ENCODE measurements around the gene CCDC17. TPM values are rescaled to one million over a fixed set of nuclear protein-coding genes. Genes with fewer than 3 reads are reported as not detected.
"Not testable (repeated sequence)": the region's sequence is repeated elsewhere in the genome, so short reads cannot be mapped to it uniquely, and the experiment has no call there.

Gene CCDC17
- total and polyA plus RNA-seq, 2 donors (not counting 1 experiment from before 2014, with no cell fraction given), result 0.09 to 0.99 TPM

DNA sequence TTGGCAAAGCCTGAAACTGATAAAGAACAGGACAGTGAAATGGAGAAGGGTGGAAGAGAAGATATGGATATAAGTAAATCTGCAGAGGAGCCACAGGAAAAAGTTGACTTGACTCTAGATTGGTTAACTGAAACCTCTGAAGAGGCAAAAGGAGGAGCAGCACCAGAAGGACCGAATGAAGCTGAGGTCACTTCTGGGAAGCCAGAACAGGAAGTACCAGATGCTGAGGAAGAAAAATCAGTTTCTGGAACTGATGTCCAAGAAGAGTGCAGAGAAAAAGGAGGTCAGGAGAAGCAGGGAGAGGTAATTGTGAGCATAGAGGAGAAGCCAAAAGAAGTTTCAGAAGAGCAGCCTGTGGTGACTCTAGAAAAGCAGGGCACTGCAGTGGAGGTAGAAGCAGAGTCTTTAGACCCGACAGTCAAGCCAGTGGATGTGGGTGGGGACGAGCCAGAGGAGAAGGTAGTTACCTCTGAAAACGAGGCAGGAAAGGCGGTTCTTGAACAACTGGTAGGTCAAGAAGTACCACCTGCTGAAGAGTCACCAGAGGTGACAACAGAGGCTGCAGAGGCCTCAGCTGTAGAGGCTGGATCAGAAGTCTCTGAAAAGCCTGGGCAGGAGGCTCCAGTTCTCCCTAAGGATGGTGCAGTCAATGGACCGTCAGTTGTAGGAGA, 16.3 kb downstream of the CCDC17 start:
- Histone ChIP-seq H2AFZ (ENCODE audit: low read length) (no peak overlapping the region), H3K9me3 (ENCODE audit: control insufficient read depth, insufficient read depth, low read depth, low read length) (no peaks in the 10 kb centered on the region), H3K4me3 (replicated peaks in 1 of 4; ENCODE audit: control extremely low read depth in 1 of 4, insufficient read depth in 1 of 4, low read depth in 3 of 4, low read length in 4 of 4) (no peak overlapping the region), H3K9ac (ENCODE audit: insufficient read depth, low read length) (no peak overlapping the region), H3K4me2 (ENCODE audit: extremely low read depth, insufficient read depth, low read length) (no peak overlapping the region), H3K27me3 (ENCODE audit: control insufficient read depth, insufficient read depth, low read length) (no peaks in the 10 kb centered on the region), H4K20me1 (ENCODE audit: control insufficient read depth, extremely low read depth, insufficient read depth, low read length) (no peaks in the 10 kb centered on the region), H3K79me2 (ENCODE audit: control insufficient read depth, insufficient read depth, low read length) (no peaks in the 10 kb centered on the region), H3K4me1 (ENCODE audit: control insufficient read depth, extremely low read depth, insufficient read depth, low read length) (no peaks in the 10 kb centered on the region), H3K27ac (ENCODE audit: insufficient read depth, low read length) (no peak overlapping the region), H3K36me3 (ENCODE audit: control insufficient read depth, insufficient read depth, low read length) (peaks cover 6% of the 10 kb centered on the region)
- TF ChIP-seq CTCF (conservative IDR thresholded peaks at IDR 0.05 in 1 of 2, IDR thresholded peaks at IDR 0.05 in 1 of 2; ENCODE audit: low read depth in 1 of 2, low read length in 2 of 2) (no peak), EZH2 (IDR thresholded peaks at IDR 0.05; ENCODE audit: low read length, missing control alignments) (no peak)
- DNase-seq (ENCODE audit: low read depth in 2 of 2), result no peak

- no peak overlapping the region for H3K4me2 ChIP-seq (ENCODE audit: extremely low read depth, insufficient read depth, low read length)
- peaks cover 3% of the 10 kb centered on the region for H3K36me3 ChIP-seq (ENCODE audit: control insufficient read depth, insufficient read depth, low read length)
- H3K27me3 ChIP-seq (ENCODE audit: control insufficient read depth, insufficient read depth, low read length), result no peaks in the 10 kb centered on the region
- H3K9me3 ChIP-seq (ENCODE audit: control insufficient read depth, insufficient read depth, low read depth, low read length), result no peaks in the 10 kb centered on the region
- no peak overlapping the region for H2AFZ ChIP-seq (ENCODE audit: low read length)
- peaks cover 6% of the 10 kb centered on the region for H3K79me2 ChIP-seq (ENCODE audit: control insufficient read depth, insufficient read depth, low read length)
- no peak for DNase-seq (ENCODE audit: low read depth in 2 of 2)
- H3K4me3 ChIP-seq (replicated peaks in 1 of 4; ENCODE audit: control extremely low read depth in 1 of 4, insufficient read depth in 1 of 4, low read depth in 3 of 4, low read length in 4 of 4), result no peak overlapping the region
- no peak overlapping the region for H3K9ac ChIP-seq (ENCODE audit: insufficient read depth, low read length)
- no peak overlapping the region for H3K27ac ChIP-seq (ENCODE audit: insufficient read depth, low read length)
- H3K4me1 ChIP-seq (ENCODE audit: control insufficient read depth, extremely low read depth, insufficient read depth, low read length), result no peaks in the 10 kb centered on the region
- no peak for TF ChIP-seq EZH2 (IDR thresholded peaks at IDR 0.05; ENCODE audit: low read length, missing control alignments)
- H4K20me1 ChIP-seq (ENCODE audit: control insufficient read depth, extremely low read depth, insufficient read depth, low read length), result no peaks in the 10 kb centered on the region
Observed at GRCh38 chr1:45604239-45604638, 19.6 kb downstream of the CCDC17 start.

DNA sequence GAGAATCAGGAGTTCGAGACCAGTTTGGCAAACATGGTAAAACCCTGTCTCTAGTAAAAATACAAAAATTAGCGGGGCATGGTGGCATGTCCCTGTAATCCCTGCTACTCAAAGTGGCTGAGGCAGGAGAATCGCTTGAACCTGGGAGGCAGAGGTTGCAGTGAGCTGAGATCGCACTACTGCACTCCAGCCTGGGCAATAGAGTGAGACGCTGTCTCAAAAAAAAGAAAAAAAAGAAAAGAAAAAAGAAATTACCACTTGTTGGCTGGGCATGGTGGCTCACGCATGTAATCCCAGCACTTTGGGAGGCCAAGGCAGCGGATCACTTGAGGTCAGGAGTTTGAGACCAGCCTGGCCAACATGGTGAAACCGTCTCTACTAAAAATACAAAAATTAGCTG, 27.1 kb downstream of the CCDC17 start:
- DNase-seq (ENCODE audit: low read depth in 2 of 2); H2AFZ ChIP-seq (ENCODE audit: low read length); H4K20me1 ChIP-seq (ENCODE audit: control insufficient read depth, extremely low read depth, insufficient read depth, low read length); H3K27me3 ChIP-seq (ENCODE audit: control insufficient read depth, insufficient read depth, low read length); H3K9me3 ChIP-seq (ENCODE audit: control insufficient read depth, insufficient read depth, low read depth, low read length); H3K27ac ChIP-seq (ENCODE audit: insufficient read depth, low read length); H3K4me2 ChIP-seq (ENCODE audit: extremely low read depth, insufficient read depth, low read length); H3K36me3 ChIP-seq (ENCODE audit: control insufficient read depth, insufficient read depth, low read length); H3K4me1 ChIP-seq (ENCODE audit: control insufficient read depth, extremely low read depth, insufficient read depth, low read length); H3K9ac ChIP-seq (ENCODE audit: insufficient read depth, low read length); H3K4me3 ChIP-seq (replicated peaks in 1 of 4; ENCODE audit: control extremely low read depth in 1 of 4, insufficient read depth in 1 of 4, low read depth in 3 of 4, low read length in 4 of 4): not testable (repeated sequence)
- H3K79me2 ChIP-seq (ENCODE audit: control insufficient read depth, insufficient read depth, low read length), result peaks cover 24% of the 10 kb centered on the region

- H3K36me3 ChIP-seq (ENCODE audit: control insufficient read depth, insufficient read depth, low read length), result peaks cover 2% of the 10 kb centered on the region
- H3K9ac ChIP-seq (ENCODE audit: insufficient read depth, low read length), result no peak overlapping the region
- H3K4me2 ChIP-seq (ENCODE audit: extremely low read depth, insufficient read depth, low read length), result no peak overlapping the region
- H3K4me3 ChIP-seq (replicated peaks in 1 of 4; ENCODE audit: control extremely low read depth in 1 of 4, insufficient read depth in 1 of 4, low read depth in 3 of 4, low read length in 4 of 4), result no peak overlapping the region
- no peak for DNase-seq (ENCODE audit: low read depth in 2 of 2)
- no peaks in the 10 kb centered on the region for H4K20me1 ChIP-seq (ENCODE audit: control insufficient read depth, extremely low read depth, insufficient read depth, low read length)
- H2AFZ ChIP-seq (ENCODE audit: low read length), result no peak overlapping the region
- H3K27ac ChIP-seq (ENCODE audit: insufficient read depth, low read length), result no peak overlapping the region
- H3K4me1 ChIP-seq (ENCODE audit: control insufficient read depth, extremely low read depth, insufficient read depth, low read length), result no peaks in the 10 kb centered on the region
- peaks cover 40% of the 10 kb centered on the region for H3K79me2 ChIP-seq (ENCODE audit: control insufficient read depth, insufficient read depth, low read length)
- no peaks in the 10 kb centered on the region for H3K9me3 ChIP-seq (ENCODE audit: control insufficient read depth, insufficient read depth, low read depth, low read length)
- no peaks in the 10 kb centered on the region for H3K27me3 ChIP-seq (ENCODE audit: control insufficient read depth, insufficient read depth, low read length)
- TF ChIP-seq EZH2 (IDR thresholded peaks at IDR 0.05; ENCODE audit: low read length, missing control alignments), result no peak
- TF ChIP-seq CTCF (conservative IDR thresholded peaks at IDR 0.05 in 1 of 2, IDR thresholded peaks at IDR 0.05 in 1 of 2; ENCODE audit: low read depth in 1 of 2, low read length in 2 of 2), result no peak
Observed at GRCh38 chr1:45594412-45594811, 29.4 kb downstream of the CCDC17 start.
